Activated naive CD4-positive, alpha-beta T cell treated with anti-CD3 and anti-CD28 coated beads, Interleukin-2, amount 50 U/mL, for 24 hours (primary cell): Measurements from ENCODE around the gene AFG3L2.
"Not testable (repeated sequence)": the region's sequence is repeated elsewhere in the genome, so short reads cannot be mapped to it uniquely, and the experiment has no call there.

Experiments used
- H3K27ac Mint-ChIP-seq: one replicate; pipeline ENCODE4 v1.8.0; 2021; ENCODE audit warnings: mild to moderate bottlenecking, mixed read lengths
- H3K27me3 Mint-ChIP-seq: one replicate; pipeline ENCODE4 v1.8.0; 2021; ENCODE audit warnings: mixed read lengths
- H3K36me3 Mint-ChIP-seq: one replicate; pipeline ENCODE4 v1.8.0; 2021; ENCODE audit warnings: mixed read lengths
- H3K4me1 Mint-ChIP-seq: one replicate; pipeline ENCODE4 v1.8.0; 2021; ENCODE audit warnings: mixed read lengths
- H3K4me3 Mint-ChIP-seq: one replicate; pipeline ENCODE4 v1.8.0; 2021; ENCODE audit warnings: mild to moderate bottlenecking, mixed read lengths
- H3K9me3 Mint-ChIP-seq: one replicate; pipeline ENCODE4 v1.8.0; 2021; ENCODE audit warnings: mixed read lengths

The AFG3L2 gene

GRCh38 chr18:12405066-12405465 is 28.0 kb upstream of the AFG3L2 start:
- Mint-ChIP-seq H3K9me3 (no peaks in the 10 kb centered on the region), H3K27ac (no peak overlapping the region), H3K4me3 (no peak overlapping the region), H3K27me3 (peaks cover 29% of the 10 kb centered on the region), H3K4me1 (peaks cover 28% of the 10 kb centered on the region), H3K36me3 (no peaks in the 10 kb centered on the region)

GRCh38 chr18:12403601-12404506 is 26.8 kb upstream of the AFG3L2 start:
- peaks cover 28% of the 10 kb centered on the region for H3K4me1 Mint-ChIP-seq
- H3K27me3 Mint-ChIP-seq = peaks cover 31% of the 10 kb centered on the region
- no peaks in the 10 kb centered on the region for H3K36me3 Mint-ChIP-seq
- no peaks in the 10 kb centered on the region for H3K9me3 Mint-ChIP-seq
- H3K4me3 Mint-ChIP-seq = no peak overlapping the region
- no peak overlapping the region for H3K27ac Mint-ChIP-seq

- H3K9me3 Mint-ChIP-seq = no peaks in the 10 kb centered on the region
- H3K36me3 Mint-ChIP-seq = no peaks in the 10 kb centered on the region
- H3K4me1 Mint-ChIP-seq = peaks cover 15% of the 10 kb centered on the region
- no peak overlapping the region for H3K4me3 Mint-ChIP-seq
- no peak overlapping the region for H3K27ac Mint-ChIP-seq
- peaks cover 32% of the 10 kb centered on the region for H3K27me3 Mint-ChIP-seq
These were observed 24.9 kb upstream of the AFG3L2 start for GRCh38 chr18:12401881-12402280.

GRCh38 chr18:12399231-12399630 is 22.2 kb upstream of the AFG3L2 start:
- Mint-ChIP-seq H3K27me3 (peaks cover 26% of the 10 kb centered on the region), H3K36me3 (no peaks in the 10 kb centered on the region), H3K9me3 (no peaks in the 10 kb centered on the region), H3K4me1 (peaks cover 5% of the 10 kb centered on the region), H3K4me3 (no peak overlapping the region), H3K27ac (no peak overlapping the region)

GRCh38 chr18:12398625-12399024 is 21.6 kb upstream of the AFG3L2 start:
- Mint-ChIP-seq H3K27ac (no peak overlapping the region), H3K9me3 (no peaks in the 10 kb centered on the region), H3K36me3 (no peaks in the 10 kb centered on the region), H3K4me3 (no peak overlapping the region), H3K27me3 (peaks cover 21% of the 10 kb centered on the region), H3K4me1 (peaks cover under 1% of the 10 kb centered on the region)

- H3K4me3 Mint-ChIP-seq = no peak overlapping the region
- peaks cover 16% of the 10 kb centered on the region for H3K27me3 Mint-ChIP-seq
- H3K36me3 Mint-ChIP-seq = no peaks in the 10 kb centered on the region
- H3K9me3 Mint-ChIP-seq = no peaks in the 10 kb centered on the region
- H3K4me1 Mint-ChIP-seq = no peaks in the 10 kb centered on the region
- no peak overlapping the region for H3K27ac Mint-ChIP-seq
These were observed 20.8 kb upstream of the AFG3L2 start for GRCh38 chr18:12397793-12398192.

GRCh38 chr18:12397254-12397653 is 20.2 kb upstream of the AFG3L2 start:
- H3K27me3 Mint-ChIP-seq = peaks cover 14% of the 10 kb centered on the region
- H3K4me1 Mint-ChIP-seq = no peaks in the 10 kb centered on the region
- no peaks in the 10 kb centered on the region for H3K36me3 Mint-ChIP-seq
- no peak overlapping the region for H3K4me3 Mint-ChIP-seq
- H3K27ac Mint-ChIP-seq = peak overlapping the region; percentile 57
- no peaks in the 10 kb centered on the region for H3K9me3 Mint-ChIP-seq

GRCh38 chr18:12394428-12394827 is 17.4 kb upstream of the AFG3L2 start:
- H3K4me1 Mint-ChIP-seq = no peaks in the 10 kb centered on the region
- H3K27me3 Mint-ChIP-seq = peaks cover 9% of the 10 kb centered on the region
- no peak overlapping the region for H3K4me3 Mint-ChIP-seq

GRCh38 chr18:12393998-12394397 is 17.0 kb upstream of the AFG3L2 start:
- Mint-ChIP-seq H3K4me3 (no peak overlapping the region), H3K4me1 (no peaks in the 10 kb centered on the region), H3K36me3 (no peaks in the 10 kb centered on the region), H3K9me3 (no peaks in the 10 kb centered on the region), H3K27me3 (peaks cover 8% of the 10 kb centered on the region), H3K27ac (no peak overlapping the region)

More at GRCh38 chr18:12394428-12394827, 17.4 kb upstream of the AFG3L2 start:
- H3K36me3 Mint-ChIP-seq = no peaks in the 10 kb centered on the region
- no peak overlapping the region for H3K27ac Mint-ChIP-seq
- H3K9me3 Mint-ChIP-seq = no peaks in the 10 kb centered on the region

- no peaks in the 10 kb centered on the region for H3K9me3 Mint-ChIP-seq
- no peaks in the 10 kb centered on the region for H3K36me3 Mint-ChIP-seq
- no peak overlapping the region for H3K4me3 Mint-ChIP-seq
- H3K27ac Mint-ChIP-seq = no peak overlapping the region
- peaks cover 8% of the 10 kb centered on the region for H3K27me3 Mint-ChIP-seq
- no peaks in the 10 kb centered on the region for H3K4me1 Mint-ChIP-seq
These were observed 16.5 kb upstream of the AFG3L2 start for GRCh38 chr18:12393510-12393909.

- peaks cover 5% of the 10 kb centered on the region for H3K27me3 Mint-ChIP-seq
- H3K9me3 Mint-ChIP-seq = no peaks in the 10 kb centered on the region
- no peaks in the 10 kb centered on the region for H3K4me1 Mint-ChIP-seq
- no peak overlapping the region for H3K4me3 Mint-ChIP-seq
- H3K27ac Mint-ChIP-seq = no peak overlapping the region
- no peaks in the 10 kb centered on the region for H3K36me3 Mint-ChIP-seq
These were observed 14.6 kb upstream of the AFG3L2 start for GRCh38 chr18:12391487-12392165.

- H3K36me3 Mint-ChIP-seq = no peaks in the 10 kb centered on the region
- no peak overlapping the region for H3K27ac Mint-ChIP-seq
- no peaks in the 10 kb centered on the region for H3K27me3 Mint-ChIP-seq
- H3K4me1 Mint-ChIP-seq = no peaks in the 10 kb centered on the region
- no peaks in the 10 kb centered on the region for H3K9me3 Mint-ChIP-seq
- no peak overlapping the region for H3K4me3 Mint-ChIP-seq
These were observed 11.4 kb upstream of the AFG3L2 start for GRCh38 chr18:12388442-12388841.

GRCh38 chr18:12384261-12384660 is 7.2 kb upstream of the AFG3L2 start:
- H3K4me3 Mint-ChIP-seq = no peak overlapping the region
- no peaks in the 10 kb centered on the region for H3K4me1 Mint-ChIP-seq
- no peaks in the 10 kb centered on the region for H3K36me3 Mint-ChIP-seq
- no peaks in the 10 kb centered on the region for H3K27me3 Mint-ChIP-seq
- no peaks in the 10 kb centered on the region for H3K9me3 Mint-ChIP-seq
- no peak overlapping the region for H3K27ac Mint-ChIP-seq

- not testable (repeated sequence) for H3K9me3 Mint-ChIP-seq, H3K27me3 Mint-ChIP-seq, H3K36me3 Mint-ChIP-seq, H3K4me3 Mint-ChIP-seq, H3K27ac Mint-ChIP-seq, H3K4me1 Mint-ChIP-seq
These were observed 6.7 kb upstream of the AFG3L2 start for GRCh38 chr18:12383759-12384158.

GRCh38 chr18:12382221-12382814 is 5.3 kb upstream of the AFG3L2 start:
- H3K4me1 Mint-ChIP-seq, H3K27ac Mint-ChIP-seq, H3K36me3 Mint-ChIP-seq, H3K9me3 Mint-ChIP-seq, H3K27me3 Mint-ChIP-seq, H3K4me3 Mint-ChIP-seq: not testable (repeated sequence)

- not testable (repeated sequence) for H3K36me3 Mint-ChIP-seq, H3K9me3 Mint-ChIP-seq, H3K27me3 Mint-ChIP-seq
- Mint-ChIP-seq H3K27ac (peak overlapping the region; percentile 92), H3K4me3 (peak overlapping the region; percentile 95), H3K4me1 (peaks cover 31% of the 10 kb centered on the region)
These were observed 1.2 kb upstream of the AFG3L2 start for GRCh38 chr18:12378198-12378558.
